ENCODE results near the gene GABRB2.

Gene GABRB2

DNA sequence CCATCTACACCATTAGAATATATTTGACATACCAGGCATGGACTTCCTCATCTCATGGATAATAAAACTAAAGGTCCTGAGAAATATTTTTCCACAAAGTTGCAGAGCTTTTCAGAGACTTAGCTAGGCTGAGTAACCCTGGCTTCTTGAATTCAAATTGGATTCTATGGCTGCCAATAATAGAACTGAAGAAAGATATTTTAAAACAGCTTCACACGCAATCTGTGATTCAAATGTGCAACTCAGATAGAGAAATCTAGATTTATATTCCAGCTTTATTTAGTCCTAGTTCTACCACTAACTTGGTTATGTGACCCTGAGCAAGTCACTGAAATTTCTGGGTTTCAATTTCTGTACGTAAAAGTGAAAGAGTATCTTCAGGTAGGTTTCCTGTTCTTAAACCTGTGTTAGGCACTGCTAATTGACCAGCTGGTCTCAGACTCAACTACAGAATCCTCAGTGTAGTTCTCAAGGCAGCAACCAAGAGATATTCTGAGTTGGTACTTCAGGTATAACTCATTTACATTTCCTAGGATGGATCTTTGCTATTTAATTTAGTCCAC, 235.3 kb downstream of the GABRB2 start:
- H3K27me3 ChIP-seq (ENCODE audit: insufficient read depth, poor library complexity, severe bottlenecking) = no peaks in the 10 kb centered on the region
- TF ChIP-seq, protein P1, sequence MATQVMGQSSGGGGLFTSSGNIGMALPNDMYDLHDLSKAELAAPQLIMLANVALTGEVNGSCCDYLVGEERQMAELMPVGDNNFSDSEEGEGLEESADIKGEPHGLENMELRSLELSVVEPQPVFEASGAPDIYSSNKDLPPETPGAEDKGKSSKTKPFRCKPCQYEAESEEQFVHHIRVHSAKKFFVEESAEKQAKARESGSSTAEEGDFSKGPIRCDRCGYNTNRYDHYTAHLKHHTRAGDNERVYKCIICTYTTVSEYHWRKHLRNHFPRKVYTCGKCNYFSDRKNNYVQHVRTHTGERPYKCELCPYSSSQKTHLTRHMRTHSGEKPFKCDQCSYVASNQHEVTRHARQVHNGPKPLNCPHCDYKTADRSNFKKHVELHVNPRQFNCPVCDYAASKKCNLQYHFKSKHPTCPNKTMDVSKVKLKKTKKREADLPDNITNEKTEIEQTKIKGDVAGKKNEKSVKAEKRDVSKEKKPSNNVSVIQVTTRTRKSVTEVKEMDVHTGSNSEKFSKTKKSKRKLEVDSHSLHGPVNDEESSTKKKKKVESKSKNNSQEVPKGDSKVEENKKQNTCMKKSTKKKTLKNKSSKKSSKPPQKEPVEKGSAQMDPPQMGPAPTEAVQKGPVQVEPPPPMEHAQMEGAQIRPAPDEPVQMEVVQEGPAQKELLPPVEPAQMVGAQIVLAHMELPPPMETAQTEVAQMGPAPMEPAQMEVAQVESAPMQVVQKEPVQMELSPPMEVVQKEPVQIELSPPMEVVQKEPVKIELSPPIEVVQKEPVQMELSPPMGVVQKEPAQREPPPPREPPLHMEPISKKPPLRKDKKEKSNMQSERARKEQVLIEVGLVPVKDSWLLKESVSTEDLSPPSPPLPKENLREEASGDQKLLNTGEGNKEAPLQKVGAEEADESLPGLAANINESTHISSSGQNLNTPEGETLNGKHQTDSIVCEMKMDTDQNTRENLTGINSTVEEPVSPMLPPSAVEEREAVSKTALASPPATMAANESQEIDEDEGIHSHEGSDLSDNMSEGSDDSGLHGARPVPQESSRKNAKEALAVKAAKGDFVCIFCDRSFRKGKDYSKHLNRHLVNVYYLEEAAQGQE (IDR thresholded peaks at IDR 0.05; ENCODE audit: insufficient replicate concordance, low read depth) = no peak
- H3K27ac ChIP-seq (replicated peaks) = no peak overlapping the region
- no peak for DNase-seq (ENCODE audit: low read depth in 1 of 2, low spot score in 1 of 2)
- H3K4me3 ChIP-seq (replicated peaks; ENCODE audit: insufficient read depth, low read length) = no peak overlapping the region

DNA sequence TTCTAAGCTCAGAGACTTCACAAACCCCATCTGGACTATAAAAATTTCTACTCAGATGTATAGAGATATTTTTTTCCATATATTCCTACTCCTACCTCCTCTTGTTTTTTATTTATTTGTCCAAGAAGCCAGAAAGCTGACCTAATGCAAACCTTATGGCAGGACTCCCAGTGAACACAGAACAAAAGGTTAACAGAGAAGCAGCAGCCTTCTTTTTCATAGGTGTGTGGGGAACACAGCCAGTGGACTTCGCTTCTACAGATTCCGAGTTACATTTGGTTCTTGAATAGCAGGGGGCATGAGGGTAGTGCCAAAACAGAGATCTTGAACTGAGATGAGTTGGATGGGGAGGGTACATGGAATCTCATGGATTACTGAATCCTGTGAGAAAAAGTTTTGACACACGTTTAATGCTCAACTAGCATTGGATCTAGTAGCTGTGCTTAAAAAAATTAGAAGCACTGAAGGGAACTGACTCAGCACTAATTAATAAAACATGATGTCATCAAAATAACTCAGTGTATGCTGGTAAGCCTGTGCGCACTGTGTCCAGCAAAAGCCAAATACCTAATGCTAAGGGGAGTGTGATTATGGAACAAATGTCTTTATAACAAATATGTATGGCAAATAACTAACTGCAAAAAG, 240.1 kb downstream of the GABRB2 start:
- DNase-seq (ENCODE audit: low read depth in 1 of 2, low spot score in 1 of 2) = no peak
- Histone ChIP-seq H3K27ac (replicated peaks) (no peak overlapping the region), H3K27me3 (ENCODE audit: insufficient read depth, poor library complexity, severe bottlenecking) (no peaks in the 10 kb centered on the region), H3K4me3 (replicated peaks; ENCODE audit: insufficient read depth, low read length) (no peak overlapping the region)
- TF ChIP-seq SPI1 (IDR thresholded peaks at IDR 0.05; ENCODE audit: borderline replicate concordance, low read depth) (no peak), GABPA (IDR thresholded peaks at IDR 0.05; ENCODE audit: low read depth) (no peak), POLR2AphosphoS5 (IDR thresholded peaks at IDR 0.05; ENCODE audit: low read depth) (no peak)
- TF ChIP-seq, protein P1 (IDR thresholded peaks at IDR 0.05; ENCODE audit: insufficient replicate concordance, low read depth) = no peak
- TF ChIP-seq, protein P2, sequence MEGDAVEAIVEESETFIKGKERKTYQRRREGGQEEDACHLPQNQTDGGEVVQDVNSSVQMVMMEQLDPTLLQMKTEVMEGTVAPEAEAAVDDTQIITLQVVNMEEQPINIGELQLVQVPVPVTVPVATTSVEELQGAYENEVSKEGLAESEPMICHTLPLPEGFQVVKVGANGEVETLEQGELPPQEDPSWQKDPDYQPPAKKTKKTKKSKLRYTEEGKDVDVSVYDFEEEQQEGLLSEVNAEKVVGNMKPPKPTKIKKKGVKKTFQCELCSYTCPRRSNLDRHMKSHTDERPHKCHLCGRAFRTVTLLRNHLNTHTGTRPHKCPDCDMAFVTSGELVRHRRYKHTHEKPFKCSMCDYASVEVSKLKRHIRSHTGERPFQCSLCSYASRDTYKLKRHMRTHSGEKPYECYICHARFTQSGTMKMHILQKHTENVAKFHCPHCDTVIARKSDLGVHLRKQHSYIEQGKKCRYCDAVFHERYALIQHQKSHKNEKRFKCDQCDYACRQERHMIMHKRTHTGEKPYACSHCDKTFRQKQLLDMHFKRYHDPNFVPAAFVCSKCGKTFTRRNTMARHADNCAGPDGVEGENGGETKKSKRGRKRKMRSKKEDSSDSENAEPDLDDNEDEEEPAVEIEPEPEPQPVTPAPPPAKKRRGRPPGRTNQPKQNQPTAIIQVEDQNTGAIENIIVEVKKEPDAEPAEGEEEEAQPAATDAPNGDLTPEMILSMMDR (IDR thresholded peaks at IDR 0.05; ENCODE audit: insufficient read depth, low read length) = no peak

DNA sequence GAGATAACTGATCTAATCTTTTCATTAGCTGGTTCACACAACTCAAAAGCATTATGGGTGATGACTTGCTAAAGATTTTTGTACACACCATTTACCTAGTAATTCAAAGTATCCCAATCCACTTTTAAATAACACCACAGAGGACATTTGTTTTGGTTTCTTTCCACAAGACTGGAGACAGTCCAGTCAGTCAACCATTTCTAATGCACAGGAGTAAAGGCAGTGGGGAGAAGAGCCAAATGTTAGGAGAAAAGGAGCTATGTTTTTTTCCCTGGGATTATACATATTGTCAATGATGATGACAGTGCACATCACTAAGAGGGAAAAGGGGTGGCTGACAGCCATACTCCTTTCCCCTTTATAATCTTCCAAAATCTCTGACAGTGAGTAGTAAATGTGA, 240.9 kb downstream of the GABRB2 start:
- no peak for DNase-seq (ENCODE audit: low read depth in 1 of 2, low spot score in 1 of 2)
- TF ChIP-seq, protein P2 (IDR thresholded peaks at IDR 0.05; ENCODE audit: insufficient read depth, low read length) = no peak
- TF ChIP-seq SPI1 (IDR thresholded peaks at IDR 0.05; ENCODE audit: borderline replicate concordance, low read depth) = no peak
- TF ChIP-seq, protein P1 (IDR thresholded peaks at IDR 0.05; ENCODE audit: insufficient replicate concordance, low read depth) = no peak
- TF ChIP-seq POLR2AphosphoS5 (IDR thresholded peaks at IDR 0.05; ENCODE audit: low read depth) = no peak
- no peak for TF ChIP-seq GABPA (IDR thresholded peaks at IDR 0.05; ENCODE audit: low read depth)
- Histone ChIP-seq H3K4me3 (replicated peaks; ENCODE audit: insufficient read depth, low read length) (no peak overlapping the region), H3K27ac (replicated peaks) (no peak overlapping the region), H3K27me3 (ENCODE audit: insufficient read depth, poor library complexity, severe bottlenecking) (no peaks in the 10 kb centered on the region)
